Osteoblast (primary cell): Measurements from ENCODE around the gene GARIN3. TPM values are rescaled to one million over a fixed set of nuclear protein-coding genes. Genes with fewer than 3 reads are reported as not detected.

Source experiments
- DNase-seq: peaks from one replicate; pipeline ENCODE4 v3.0.0; 2011; ENCODE audit warnings: low spot score, mixed read lengths; ENCODE audit not compliant: insufficient read length; ENCODE audit errors: missing footprints
- H2AFZ ChIP-seq: 2 replicates; pipeline ENCODE4 v1.6.0; 2011; ENCODE audit warnings: mild to moderate bottlenecking, low read length
- H3K27ac ChIP-seq: 2 replicates; pipeline ENCODE4 v1.5.1; 2011; ENCODE audit warnings: mild to moderate bottlenecking, low read depth, low read length, moderate library complexity
- H3K27me3 ChIP-seq: 2 replicates; pipeline ENCODE4 v1.6.0; 2012; ENCODE audit warnings: mild to moderate bottlenecking, control low read depth, inconsistent platforms, low read length, moderate library complexity; ENCODE audit not compliant: insufficient read depth
- H3K36me3 ChIP-seq: 2 replicates; pipeline ENCODE4 v1.5.1; 2011; ENCODE audit warnings: mild to moderate bottlenecking, low read length, control low read depth, moderate library complexity; ENCODE audit not compliant: insufficient read depth
- H3K4me1 ChIP-seq: 2 replicates; pipeline ENCODE4 v1.5.1; 2011; ENCODE audit warnings: mild to moderate bottlenecking, low read length, control low read depth, moderate library complexity; ENCODE audit not compliant: insufficient read depth
- H3K4me2 ChIP-seq: 2 replicates; pipeline ENCODE4 v1.6.0; 2011; ENCODE audit warnings: mild to moderate bottlenecking, low read length; ENCODE audit not compliant: insufficient read depth
- H3K4me3 ChIP-seq: fragments of 200-600 bp; sonication (generic); 3 replicates; pipeline ENCODE4 v1.5.1; 2012; ENCODE audit warnings: mild to moderate bottlenecking, low read length, inconsistent platforms; ENCODE audit not compliant: insufficient read depth
- H3K79me2 ChIP-seq: 2 replicates; pipeline ENCODE4 v1.6.0; 2012; ENCODE audit warnings: mild to moderate bottlenecking, low read length, control low read depth, inconsistent platforms; ENCODE audit not compliant: insufficient read depth
- H3K9me3 ChIP-seq: 2 replicates; pipeline ENCODE4 v1.5.1; 2011; ENCODE audit warnings: low read depth, low read length, control low read depth
- H4K20me1 ChIP-seq: 2 replicates; pipeline ENCODE4 v1.6.0; 2012; ENCODE audit warnings: mild to moderate bottlenecking, low read length, control low read depth; ENCODE audit not compliant: insufficient read depth
- CTCF ChIP-seq: IDR thresholded peaks from 2 replicates; pipeline ENCODE4 v1.5.1; 2011; ENCODE audit warnings: mild to moderate bottlenecking, low read depth, low read length, moderate library complexity; ENCODE audit errors: extremely low read depth
- total RNA-seq: library from RNA; depleted of rRNA; stranded (reverse); fragments of >200 nt; gene quantifications from 2 replicates; pipeline ENCODE4 v1.2.3, GENCODE V29; 2012

GARIN3 gene
- total RNA-seq, 1 donor = not detected

- H2AFZ ChIP-seq = no peak overlapping the region
- no peaks in the 10 kb centered on the region for H4K20me1 ChIP-seq
- H3K27ac ChIP-seq = no peak overlapping the region
- TF ChIP-seq CTCF = no peak
- no peak overlapping the region for H3K4me3 ChIP-seq
- no peaks in the 10 kb centered on the region for H3K36me3 ChIP-seq
- no peaks in the 10 kb centered on the region for H3K9me3 ChIP-seq
- DNase-seq = no peak
- H3K4me1 ChIP-seq = no peaks in the 10 kb centered on the region
- H3K27me3 ChIP-seq = peaks cover 26% of the 10 kb centered on the region
- H3K4me2 ChIP-seq = no peak overlapping the region
- no peaks in the 10 kb centered on the region for H3K79me2 ChIP-seq
These were observed 6.8 kb downstream of the GARIN3 start for GRCh38 chr5:157159209-157159751.

GRCh38 chr5:157157293-157157891 lies 8.7 kb downstream of the GARIN3 start:
- Histone ChIP-seq H3K4me2 (no peak overlapping the region), H3K9me3 (no peaks in the 10 kb centered on the region), H4K20me1 (no peaks in the 10 kb centered on the region), H2AFZ (no peak overlapping the region), H3K79me2 (no peaks in the 10 kb centered on the region), H3K36me3 (no peaks in the 10 kb centered on the region), H3K4me1 (no peaks in the 10 kb centered on the region), H3K27me3 (peaks cover 21% of the 10 kb centered on the region), H3K27ac (no peak overlapping the region), H3K4me3 (no peak overlapping the region)
- no peak for TF ChIP-seq CTCF
- no peak for DNase-seq

GRCh38 chr5:157155297-157155696 lies 10.8 kb downstream of the GARIN3 start:
- no peak overlapping the region for H3K27ac ChIP-seq

More at GRCh38 chr5:157155297-157155696, 10.8 kb downstream of the GARIN3 start:
- H3K4me2 ChIP-seq = no peak overlapping the region
- no peak overlapping the region for H3K4me3 ChIP-seq
- no peaks in the 10 kb centered on the region for H3K79me2 ChIP-seq
- no peak for DNase-seq
- no peaks in the 10 kb centered on the region for H3K4me1 ChIP-seq
- no peaks in the 10 kb centered on the region for H3K36me3 ChIP-seq
- no peak for TF ChIP-seq CTCF
- H2AFZ ChIP-seq = no peak overlapping the region
- no peaks in the 10 kb centered on the region for H3K9me3 ChIP-seq
- peaks cover 17% of the 10 kb centered on the region for H3K27me3 ChIP-seq
- H4K20me1 ChIP-seq = no peaks in the 10 kb centered on the region
